ENCODE results near the gene AGGF1.
"Not testable (repeated sequence)": the region's sequence is repeated elsewhere in the genome, so short reads cannot be mapped to it uniquely, and the experiment has no call there.

GRCh38 chr5:76998251-76998650 is 32.0 kb upstream of the AGGF1 start:
- TF ChIP-seq POLR2A (IDR thresholded peaks at IDR 0.05; ENCODE audit: low read length); GATA1 (IDR thresholded peaks at IDR 0.05; ENCODE audit: low read depth, low read length): not testable (repeated sequence)
